ENCODE results near the gene TGOLN2. TPM values are rescaled to one million over a fixed set of nuclear protein-coding genes. Genes with fewer than 3 reads are reported as not detected.

The TGOLN2 gene
- total and polyA plus RNA-seq, 9 donors: 38.3 to 72.9 (median 63.8) TPM

DNA sequence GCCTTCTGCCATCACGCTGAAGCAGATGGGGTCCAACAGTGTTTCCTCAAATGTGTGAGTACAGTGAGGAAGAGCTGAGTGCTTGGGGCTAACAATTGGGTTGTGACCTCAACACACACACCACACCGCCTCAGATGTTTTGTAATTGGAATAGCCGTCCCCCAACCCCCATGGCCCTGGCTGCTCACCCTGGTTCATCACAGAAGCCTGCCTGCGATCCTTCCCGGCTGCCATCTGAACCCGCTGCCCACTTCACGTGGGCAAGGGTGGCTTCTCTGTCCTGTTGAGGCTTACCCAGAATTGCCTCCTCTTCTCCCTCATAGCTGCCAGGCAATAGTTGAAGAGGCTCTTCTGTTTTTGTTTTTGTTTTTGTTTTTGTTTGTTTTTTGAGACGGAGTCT is 44.1 kb downstream of the TGOLN2 start:
- Histone ChIP-seq H3K4me1 (ENCODE audit: control insufficient read depth, insufficient read depth, low read length) (peaks cover 28% of the 10 kb centered on the region), H3K27me3 (ENCODE audit: control insufficient read depth, insufficient read depth, low read length) (no peaks in the 10 kb centered on the region), H3K27ac (ENCODE audit: low read length) (no peak overlapping the region), H3K9me3 (replicated peaks; ENCODE audit: control insufficient read depth, low read depth, low read length) (no peaks in the 10 kb centered on the region), H3K36me3 (ENCODE audit: control insufficient read depth, insufficient read depth, low read length) (peaks cover 26% of the 10 kb centered on the region), H3K4me3 (ENCODE audit: low read length) (no peak overlapping the region)
- 93% methylated on average over 2 of the region's 8 CpGs for WGBS (ENCODE audit: insufficient coverage)
- DNase-seq: no peak

DNA sequence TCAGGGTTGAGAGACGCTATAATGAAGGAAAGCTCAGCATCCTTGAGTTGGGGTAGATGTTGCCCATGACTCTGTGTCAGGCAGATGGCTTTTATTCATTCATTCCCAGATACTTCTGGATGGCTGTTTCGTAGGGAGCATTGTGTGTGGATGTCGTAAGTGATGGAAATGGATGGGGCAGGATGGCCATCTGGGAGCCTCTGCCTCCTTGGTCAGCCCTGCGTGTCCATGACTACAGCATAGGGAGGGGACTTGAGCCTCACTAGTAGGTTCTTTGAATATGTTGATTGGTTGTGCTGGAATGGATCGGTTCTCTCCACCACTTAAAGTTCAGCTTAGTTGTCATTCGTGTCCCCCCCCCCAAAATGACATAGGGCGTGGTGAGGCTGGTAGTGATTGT is 44.9 kb downstream of the TGOLN2 start:
- H3K4me3 ChIP-seq (ENCODE audit: low read length): no peak overlapping the region
- H3K36me3 ChIP-seq (ENCODE audit: control insufficient read depth, insufficient read depth, low read length): peaks cover 20% of the 10 kb centered on the region
- H3K27ac ChIP-seq (ENCODE audit: low read length): no peak overlapping the region
- H3K27me3 ChIP-seq (ENCODE audit: control insufficient read depth, insufficient read depth, low read length): no peaks in the 10 kb centered on the region
- peaks cover 33% of the 10 kb centered on the region for H3K4me1 ChIP-seq (ENCODE audit: control insufficient read depth, insufficient read depth, low read length)
- WGBS (ENCODE audit: insufficient coverage): 92% methylated on average over 1 of the region's 7 CpGs
- no peak for DNase-seq
- H3K9me3 ChIP-seq (replicated peaks; ENCODE audit: control insufficient read depth, low read depth, low read length): no peaks in the 10 kb centered on the region

DNA sequence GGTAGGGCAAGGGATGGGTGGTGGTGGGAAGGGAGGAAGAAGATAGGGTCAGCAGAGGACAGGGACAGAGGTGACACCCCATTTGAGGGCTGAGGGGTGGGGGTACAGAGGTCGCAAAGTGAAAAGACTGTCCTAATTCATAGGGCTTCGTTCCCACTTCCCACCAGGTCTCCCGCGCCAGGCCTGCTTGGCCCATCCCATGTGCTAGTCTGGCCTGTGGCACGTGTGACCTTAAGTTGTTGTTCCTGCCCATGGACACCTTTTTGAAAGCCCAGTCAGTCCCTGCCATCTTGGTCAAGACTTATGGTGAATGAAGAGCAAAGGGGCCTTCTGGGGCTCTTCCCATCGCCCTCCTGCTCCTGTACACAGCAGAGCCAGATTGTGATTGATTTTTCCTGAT is 46.2 kb downstream of the TGOLN2 start:
- no peak overlapping the region for H3K4me3 ChIP-seq (ENCODE audit: low read length)
- no peak for DNase-seq
- no peaks in the 10 kb centered on the region for H3K9me3 ChIP-seq (replicated peaks; ENCODE audit: control insufficient read depth, low read depth, low read length)
- H3K4me1 ChIP-seq (ENCODE audit: control insufficient read depth, insufficient read depth, low read length): peaks cover 43% of the 10 kb centered on the region
- H3K36me3 ChIP-seq (ENCODE audit: control insufficient read depth, insufficient read depth, low read length): peaks cover 13% of the 10 kb centered on the region
- 89% methylated on average over 4 of the region's 6 CpGs for WGBS (ENCODE audit: insufficient coverage)
- no peak overlapping the region for H3K27ac ChIP-seq (ENCODE audit: low read length)
- no peaks in the 10 kb centered on the region for H3K27me3 ChIP-seq (ENCODE audit: control insufficient read depth, insufficient read depth, low read length)

DNA sequence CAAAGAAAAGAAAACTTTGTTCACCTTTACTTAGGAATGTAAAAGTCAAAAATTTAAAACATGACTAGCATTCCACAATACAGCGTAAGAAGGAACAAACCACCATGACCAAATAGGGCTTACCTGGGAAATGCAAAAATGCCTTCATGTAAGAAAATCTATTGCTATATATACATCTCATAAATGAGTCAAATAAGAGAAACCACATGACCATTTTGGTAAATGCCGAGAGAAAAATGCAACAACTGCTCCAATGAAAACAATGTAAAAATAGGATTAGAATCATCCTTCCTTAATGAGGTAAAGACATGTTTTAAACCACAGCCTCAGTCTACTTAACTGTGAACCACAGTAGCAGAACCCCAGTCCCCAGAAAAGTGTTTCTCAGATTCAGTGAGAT is 49.4 kb downstream of the TGOLN2 start:
- Histone ChIP-seq H3K9me3 (replicated peaks; ENCODE audit: control insufficient read depth, low read depth, low read length) (no peaks in the 10 kb centered on the region), H3K36me3 (ENCODE audit: control insufficient read depth, insufficient read depth, low read length) (peaks cover 3% of the 10 kb centered on the region), H3K4me1 (ENCODE audit: control insufficient read depth, insufficient read depth, low read length) (peaks cover 66% of the 10 kb centered on the region), H3K27me3 (ENCODE audit: control insufficient read depth, insufficient read depth, low read length) (no peaks in the 10 kb centered on the region), H3K4me3 (ENCODE audit: low read length) (no peak overlapping the region), H3K27ac (ENCODE audit: low read length) (peak overlapping the region; percentile 92)
- peak; percentile 38 for DNase-seq
- no CpG with 5 or more reads among the region's 2 CpGs for WGBS (ENCODE audit: insufficient coverage)

DNA sequence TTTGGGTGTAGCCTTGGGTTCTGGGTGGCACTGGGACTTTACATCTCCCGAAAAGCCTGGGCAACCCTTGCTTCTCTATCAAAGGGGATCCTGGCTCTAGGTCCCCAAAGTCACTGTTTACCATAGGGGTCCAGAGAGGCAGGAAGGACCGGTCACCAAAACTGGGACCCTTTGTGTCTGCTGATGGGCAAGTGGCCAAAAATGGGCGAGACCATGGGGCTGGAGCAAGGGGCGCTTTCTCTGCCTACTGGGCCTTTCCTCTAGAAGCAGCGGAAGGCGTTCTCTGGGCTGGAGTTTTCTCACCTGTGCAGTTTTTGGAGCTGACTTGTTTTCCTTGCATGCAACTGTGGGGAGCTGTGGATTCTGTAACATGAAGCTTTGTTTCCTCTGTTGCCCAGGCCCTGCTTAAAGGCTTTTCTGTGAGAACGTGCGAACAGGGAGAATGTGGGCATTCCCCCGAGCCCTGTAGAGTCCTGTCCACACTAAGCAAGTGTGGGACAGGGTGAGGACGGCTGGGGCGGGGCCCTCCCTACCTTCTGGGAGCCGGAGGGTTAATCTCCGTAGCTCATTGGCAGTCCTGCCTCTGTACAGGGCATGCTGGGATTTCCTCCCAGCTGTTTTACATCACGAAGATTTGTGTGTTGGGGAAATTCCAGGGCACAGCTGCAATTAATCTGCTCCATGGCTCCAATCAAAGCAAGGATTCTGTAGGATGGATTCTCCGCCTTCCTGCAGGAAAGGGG is 50.2 kb downstream of the TGOLN2 start:
- Histone ChIP-seq H3K4me3 (ENCODE audit: low read length) (no peak overlapping the region), H3K27ac (ENCODE audit: low read length) (peak overlapping the region; percentile 92), H3K4me1 (ENCODE audit: control insufficient read depth, insufficient read depth, low read length) (peaks cover 70% of the 10 kb centered on the region), H3K27me3 (ENCODE audit: control insufficient read depth, insufficient read depth, low read length) (no peaks in the 10 kb centered on the region), H3K9me3 (replicated peaks; ENCODE audit: control insufficient read depth, low read depth, low read length) (no peaks in the 10 kb centered on the region), H3K36me3 (ENCODE audit: control insufficient read depth, insufficient read depth, low read length) (peaks cover 4% of the 10 kb centered on the region)
- 20% methylated on average over 9 of the region's 15 CpGs for WGBS (ENCODE audit: insufficient coverage)
- DNase-seq: peak; percentile 97

DNA sequence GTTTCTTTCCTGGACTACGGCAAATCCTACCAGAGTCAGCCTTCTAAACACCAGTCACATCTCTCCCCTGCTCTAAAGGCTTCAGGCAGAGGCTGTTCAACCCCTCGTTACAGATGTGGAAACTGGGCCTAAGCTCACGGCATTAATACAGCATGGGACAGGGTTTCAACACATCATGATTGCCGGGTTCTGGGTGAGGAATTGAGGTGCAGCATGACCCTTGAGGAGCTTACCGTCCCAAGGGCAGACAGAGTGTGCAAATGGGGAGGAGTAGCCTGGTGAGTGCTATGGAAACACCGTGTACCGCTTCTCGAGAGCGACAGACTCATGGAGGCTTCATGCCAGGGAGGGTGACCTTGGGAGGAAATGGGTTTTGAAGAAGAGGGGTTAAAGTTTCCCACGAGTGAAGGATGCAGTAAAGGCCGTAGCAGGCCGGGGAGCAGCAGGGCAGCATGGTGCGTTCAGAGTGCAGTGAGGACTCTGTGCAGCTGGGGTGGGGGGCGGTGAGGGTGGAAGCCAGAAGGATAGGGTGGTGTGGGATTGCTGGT is 51.1 kb downstream of the TGOLN2 start:
- WGBS (ENCODE audit: insufficient coverage): 19% methylated on average over 13 of the region's 14 CpGs

DNA sequence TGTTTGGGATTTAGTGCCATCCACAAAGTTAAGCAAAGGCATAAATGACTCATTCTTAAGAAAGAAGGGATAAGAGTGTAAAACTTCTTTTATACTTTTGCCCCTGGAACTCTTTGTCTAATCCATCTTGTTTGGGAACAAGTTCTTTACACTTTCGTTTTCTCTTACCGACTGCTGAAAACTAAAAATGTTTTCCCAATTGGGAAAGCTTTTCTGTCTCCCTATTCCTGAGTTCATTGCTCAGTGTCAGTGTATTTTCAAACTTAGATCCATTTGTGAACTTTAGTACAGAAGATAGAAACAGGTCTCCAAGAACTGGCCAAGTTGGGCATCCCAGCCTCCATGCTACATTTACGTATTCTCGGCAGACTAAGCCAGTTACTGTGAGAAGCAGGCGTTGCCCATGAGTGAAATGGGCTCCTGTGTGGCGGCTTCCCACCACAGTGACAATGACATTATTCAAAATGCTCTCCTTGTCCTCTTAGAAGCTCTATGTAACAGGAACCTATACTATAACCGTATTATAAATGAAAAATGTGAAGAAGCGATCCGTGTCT is 51.7 kb downstream of the TGOLN2 start:
- WGBS (ENCODE audit: insufficient coverage): 44% methylated on average over 3 of the region's 9 CpGs
- peaks cover 59% of the 10 kb centered on the region for H3K4me1 ChIP-seq (ENCODE audit: control insufficient read depth, insufficient read depth, low read length)
- H3K4me3 ChIP-seq (ENCODE audit: low read length): no peak overlapping the region
- no peaks in the 10 kb centered on the region for H3K9me3 ChIP-seq (replicated peaks; ENCODE audit: control insufficient read depth, low read depth, low read length)
- H3K27ac ChIP-seq (ENCODE audit: low read length): peak overlapping the region; percentile 92
- peak; percentile 41 for DNase-seq
- H3K27me3 ChIP-seq (ENCODE audit: control insufficient read depth, insufficient read depth, low read length): no peaks in the 10 kb centered on the region
- peaks cover 4% of the 10 kb centered on the region for H3K36me3 ChIP-seq (ENCODE audit: control insufficient read depth, insufficient read depth, low read length)

More for the DNA sequence above, 51.1 kb downstream of the TGOLN2 start:
- peak; percentile 39 for DNase-seq
- H3K4me1 ChIP-seq (ENCODE audit: control insufficient read depth, insufficient read depth, low read length): peaks cover 62% of the 10 kb centered on the region
- no peak overlapping the region for H3K4me3 ChIP-seq (ENCODE audit: low read length)
- no peaks in the 10 kb centered on the region for H3K27me3 ChIP-seq (ENCODE audit: control insufficient read depth, insufficient read depth, low read length)
- no peaks in the 10 kb centered on the region for H3K9me3 ChIP-seq (replicated peaks; ENCODE audit: control insufficient read depth, low read depth, low read length)
- H3K36me3 ChIP-seq (ENCODE audit: control insufficient read depth, insufficient read depth, low read length): peaks cover 4% of the 10 kb centered on the region
- H3K27ac ChIP-seq (ENCODE audit: low read length): peak overlapping the region; percentile 92

DNA sequence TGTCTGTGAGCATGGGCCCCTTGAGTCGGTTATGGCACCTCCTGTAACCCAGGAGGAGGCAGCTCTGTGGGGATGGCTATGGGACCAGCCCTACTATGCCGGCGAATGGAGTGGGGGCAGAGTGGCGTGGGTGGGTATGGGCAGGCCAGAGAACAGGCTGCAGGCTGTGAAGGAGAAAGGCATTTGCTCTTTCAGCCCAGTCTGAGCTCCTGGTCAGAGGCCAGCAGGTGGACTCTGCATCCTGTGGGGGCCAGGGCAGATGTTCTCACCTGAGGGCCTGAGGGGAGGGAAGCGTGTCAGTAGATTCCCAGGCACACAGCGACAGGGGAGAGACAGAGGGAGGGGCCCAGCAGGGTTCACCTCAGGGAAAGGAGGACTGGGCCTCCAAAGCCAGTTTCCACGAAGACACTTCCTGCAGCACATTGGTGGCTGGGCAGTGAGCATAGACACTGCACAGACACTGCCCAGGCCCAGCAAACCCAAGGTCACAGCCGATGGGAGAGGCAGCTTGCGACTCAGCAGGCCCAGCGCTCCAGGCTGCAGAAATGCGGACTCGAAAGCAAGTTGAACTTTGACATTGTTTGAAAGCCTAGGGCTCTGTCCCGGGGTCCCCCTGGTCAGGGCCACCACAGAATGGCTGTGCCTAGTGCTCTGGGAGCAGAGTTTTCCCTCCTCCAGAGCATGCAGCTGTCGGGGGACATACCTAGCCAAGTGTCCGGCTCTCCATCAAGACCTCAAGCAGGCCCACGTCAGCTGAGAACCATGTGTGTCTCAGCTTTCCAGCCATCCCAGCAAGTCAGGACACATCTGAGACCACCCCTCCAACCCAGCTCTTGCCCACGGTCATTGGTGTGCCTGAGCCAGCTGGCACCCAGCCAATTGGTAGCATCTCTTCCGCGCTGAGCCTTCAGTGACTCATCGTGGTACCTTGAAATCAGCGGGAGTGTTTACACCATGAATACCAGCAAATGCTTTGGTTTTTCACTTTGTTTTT is 53.8 kb downstream of the TGOLN2 start:
- Histone ChIP-seq H3K27me3 (ENCODE audit: control insufficient read depth, insufficient read depth, low read length) (no peaks in the 10 kb centered on the region), H3K27ac (ENCODE audit: low read length) (peak overlapping the region; percentile 54), H3K4me1 (ENCODE audit: control insufficient read depth, insufficient read depth, low read length) (peaks cover 64% of the 10 kb centered on the region), H3K9me3 (replicated peaks; ENCODE audit: control insufficient read depth, low read depth, low read length) (no peaks in the 10 kb centered on the region), H3K4me3 (ENCODE audit: low read length) (no peak overlapping the region), H3K36me3 (ENCODE audit: control insufficient read depth, insufficient read depth, low read length) (peaks cover 4% of the 10 kb centered on the region)
- peak; percentile 70 for DNase-seq
- WGBS (ENCODE audit: insufficient coverage): 39% methylated on average over 20 of the region's 21 CpGs

DNA sequence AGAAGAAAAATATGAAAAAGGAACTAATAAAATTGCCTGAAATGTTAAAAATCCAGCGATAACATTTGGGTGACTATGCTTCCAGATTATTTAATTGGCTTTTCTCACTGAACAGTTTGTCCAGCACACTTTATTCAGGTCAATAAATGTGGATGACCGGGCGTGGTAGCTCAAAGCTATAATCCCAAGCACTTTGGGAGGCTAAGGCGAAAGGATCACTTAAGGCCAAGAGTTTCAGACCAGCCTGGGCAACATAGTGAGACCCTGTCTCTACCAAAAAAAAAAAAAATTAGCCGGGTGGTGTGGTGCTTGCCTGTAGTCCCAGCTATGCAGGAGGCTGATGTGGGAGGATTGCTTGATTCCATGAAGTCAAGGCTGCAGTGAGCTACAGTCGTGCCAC is 55.4 kb downstream of the TGOLN2 start:
- no peak for DNase-seq
- H3K4me3 ChIP-seq (ENCODE audit: low read length): no peak overlapping the region
- no peaks in the 10 kb centered on the region for H3K27me3 ChIP-seq (ENCODE audit: control insufficient read depth, insufficient read depth, low read length)
- H3K36me3 ChIP-seq (ENCODE audit: control insufficient read depth, insufficient read depth, low read length): peaks cover 4% of the 10 kb centered on the region
- no peaks in the 10 kb centered on the region for H3K9me3 ChIP-seq (replicated peaks; ENCODE audit: control insufficient read depth, low read depth, low read length)
- peaks cover 49% of the 10 kb centered on the region for H3K4me1 ChIP-seq (ENCODE audit: control insufficient read depth, insufficient read depth, low read length)
- WGBS (ENCODE audit: insufficient coverage): no CpG with 5 or more reads among the region's 6 CpGs
- no peak overlapping the region for H3K27ac ChIP-seq (ENCODE audit: low read length)

DNA sequence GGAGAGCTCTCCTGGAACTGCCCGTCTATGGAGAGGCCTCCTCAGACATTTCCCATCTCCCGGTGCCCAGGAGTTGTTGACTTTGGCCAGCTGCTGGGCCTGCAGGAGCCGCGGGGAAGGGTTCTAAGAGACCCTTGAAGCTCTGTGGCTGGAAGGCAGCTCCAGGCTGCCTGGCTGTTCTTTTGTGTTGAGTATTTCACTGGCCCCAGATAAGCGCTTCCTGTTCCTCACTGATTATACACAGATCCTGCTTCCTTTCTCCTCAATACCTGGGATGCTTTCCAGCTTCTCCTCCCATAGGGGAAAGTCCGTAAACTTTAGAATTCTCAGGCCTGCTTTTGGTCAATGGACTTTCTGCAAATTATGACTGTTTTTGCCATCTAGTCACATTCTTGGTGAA is 57.8 kb downstream of the TGOLN2 start:
- peak; percentile 92 for DNase-seq
- Histone ChIP-seq H3K4me3 (ENCODE audit: low read length) (no peak overlapping the region), H3K36me3 (ENCODE audit: control insufficient read depth, insufficient read depth, low read length) (peaks cover 4% of the 10 kb centered on the region), H3K9me3 (replicated peaks; ENCODE audit: control insufficient read depth, low read depth, low read length) (no peaks in the 10 kb centered on the region), H3K27ac (ENCODE audit: low read length) (peak overlapping the region; percentile 84), H3K4me1 (ENCODE audit: control insufficient read depth, insufficient read depth, low read length) (peaks cover 42% of the 10 kb centered on the region), H3K27me3 (ENCODE audit: control insufficient read depth, insufficient read depth, low read length) (no peaks in the 10 kb centered on the region)
- 29% methylated on average over 1 of the region's 6 CpGs for WGBS (ENCODE audit: insufficient coverage)

Measured in muscle of leg (tissue), 11 donors.